HepG2 (cell line): ENCODE results near the gene MISP3. TPM values are rescaled to one million over a fixed set of nuclear protein-coding genes. Genes with fewer than 3 reads are reported as not detected.

Experiments used
- AGO2 ChIP-seq: fragments of 200-400 bp; formaldehyde crosslinking; optimal IDR thresholded peaks from 2 replicates; pipeline ENCODE3; 2017; ENCODE audit warnings: mild to moderate bottlenecking, low read depth, low read length, moderate library complexity
- ARNT ChIP-seq: fragments of 450-650 bp; IDR thresholded peaks from 2 replicates; pipeline ENCODE4 v1.6.1; 2017
- E2F2 ChIP-seq: sonication (generic); formaldehyde crosslinking; IDR thresholded peaks from 2 replicates; pipeline ENCODE4 v1.4.0; 2020; ENCODE audit warnings: missing genetic modification reagents, borderline replicate concordance
- GATAD2A ChIP-seq: IDR thresholded peaks from 2 replicates; pipeline ENCODE4 v1.6.1; 2016
- GLMP ChIP-seq: sonication (generic); formaldehyde crosslinking; IDR thresholded peaks from 2 replicates; pipeline ENCODE4 v1.9.0; 2021; ENCODE audit warnings: missing genetic modification reagents, mild to moderate bottlenecking, borderline replicate concordance
- HNRNPLL ChIP-seq: fragments of 200-400 bp; formaldehyde crosslinking; IDR thresholded peaks from 2 replicates; pipeline ENCODE4 v1.6.1; 2017; ENCODE audit warnings: mild to moderate bottlenecking, low read depth, low read length; ENCODE audit not compliant: poor library complexity, severe bottlenecking
- IKZF1 ChIP-seq: fragments of 450-650 bp; IDR thresholded peaks from 2 replicates; pipeline ENCODE4 v1.7.1; 2016
- NR2F2 ChIP-seq: IDR thresholded peaks from 2 replicates; pipeline ENCODE4 v1.6.1; 2012; ENCODE audit warnings: low read depth, inconsistent platforms, borderline replicate concordance
- RXRB ChIP-seq: IDR thresholded peaks from 2 replicates; pipeline ENCODE4 v1.6.1; 2016; ENCODE audit warnings: borderline replicate concordance, missing genetic modification reagents, missing compliant biosample characterization
- SMYD3 ChIP-seq: sonication (generic); formaldehyde crosslinking; IDR thresholded peaks from 2 replicates; pipeline ENCODE4 v1.8.1; 2023; ENCODE audit warnings: mild to moderate bottlenecking, missing genetic modification reagents
- STAG1 ChIP-seq: sonication (generic); formaldehyde crosslinking; IDR thresholded peaks from 2 replicates; pipeline ENCODE4 v1.4.0; 2020; ENCODE audit warnings: missing genetic modification reagents
- TOE1 ChIP-seq: sonication (generic); formaldehyde crosslinking; IDR thresholded peaks from 2 replicates; pipeline ENCODE4 v1.4.0; 2020; ENCODE audit warnings: mild to moderate bottlenecking, missing genetic modification reagents
- USF2 ChIP-seq, 2 experiments: sonication (generic) in 1 of 2; formaldehyde crosslinking in 1 of 2; IDR thresholded peaks; 2 replicates each; pipeline versions ENCODE4 v1.5.1 to v1.6.1; 2011 to 2020; ENCODE audit warnings: borderline replicate concordance in 1 of 2, low read depth in 1 of 2, low read length in 1 of 2, mild to moderate bottlenecking in 1 of 2, missing genetic modification reagents in 1 of 2, moderate library complexity in 1 of 2
- ZBTB2 ChIP-seq: sonication (generic); formaldehyde crosslinking; IDR thresholded peaks from 2 replicates; pipeline ENCODE4 v1.8.0; 2022; ENCODE audit warnings: low read depth, missing genetic modification reagents
- ZNF264 ChIP-seq: sonication (generic); formaldehyde crosslinking; IDR thresholded peaks from 2 replicates; pipeline ENCODE4 v1.4.0; 2020; ENCODE audit warnings: missing genetic modification reagents
- ZNF335 ChIP-seq: sonication (generic); formaldehyde crosslinking; IDR thresholded peaks from 2 replicates; pipeline ENCODE4 v1.4.0; 2020; ENCODE audit warnings: missing genetic modification reagents
- ZNF549 ChIP-seq: sonication (generic); formaldehyde crosslinking; IDR thresholded peaks from 2 replicates; pipeline ENCODE4 v1.5.0; 2020; ENCODE audit warnings: missing genetic modification reagents
- ZNF564 ChIP-seq: sonication (generic); formaldehyde crosslinking; IDR thresholded peaks from 2 replicates; pipeline ENCODE4 v1.8.1; 2023; ENCODE audit warnings: mild to moderate bottlenecking, missing genetic modification reagents
- ZNF674 ChIP-seq: sonication (generic); formaldehyde crosslinking; IDR thresholded peaks from 2 replicates; pipeline ENCODE4 v1.5.0; 2020; ENCODE audit warnings: low read depth, mild to moderate bottlenecking, missing genetic modification reagents
- ZNF777 ChIP-seq: sonication (generic); formaldehyde crosslinking; IDR thresholded peaks from 2 replicates; pipeline ENCODE4 v1.4.0; 2020; ENCODE audit warnings: missing genetic modification reagents
- polyA plus RNA-seq, 8 experiments: library from polyadenylated mRNA; depleted of rRNA in 3 of 8; stranded (reverse) in 7 of 8; unstranded in 1 of 8; fragments of >200 nt; fragmentation: Illumina TruSeq in 4 of 8; extraction: Trizol in 4 of 8; gene quantifications; 2 replicates each; pipeline versions ENCODE4 v1.2.1 to v1.2.3, GENCODE V29; 2011 to 2016; ENCODE audit warnings: low read depth in 4 of 8, missing spikeins in 1 of 8, mixed read lengths in 1 of 8; ENCODE audit not compliant: insufficient read depth in 1 of 8
- total RNA-seq, 5 experiments: library from RNA; depleted of rRNA; stranded (reverse); fragments of >200 nt; fragmentation: Illumina TruSeq; extraction: Trizol; gene quantifications; 2 replicates each; pipeline ENCODE4 v1.2.3, GENCODE V29; 2016; ENCODE audit warnings: low read depth in 1 of 5
- TF ChIP-seq, protein P1 (sequence below): conservative IDR thresholded peaks from 2 replicates; pipeline ENCODE4 v1.6.1; 2018; ENCODE audit warnings: missing genetic modification reagents
- TF ChIP-seq, protein P2 (sequence below): sonication (generic); formaldehyde crosslinking; IDR thresholded peaks from 2 replicates; pipeline ENCODE4 v1.4.0; 2020; ENCODE audit warnings: missing genetic modification reagents, low read depth, mild to moderate bottlenecking, borderline replicate concordance

The MISP3 gene
- total and polyA plus RNA-seq, 2 of the 13 experiments (the other 11 are each of a cell fraction or from before 2014, with no cell fraction given), result 2.5 to 5.4 TPM

- TF ChIP-seq, protein P1, sequence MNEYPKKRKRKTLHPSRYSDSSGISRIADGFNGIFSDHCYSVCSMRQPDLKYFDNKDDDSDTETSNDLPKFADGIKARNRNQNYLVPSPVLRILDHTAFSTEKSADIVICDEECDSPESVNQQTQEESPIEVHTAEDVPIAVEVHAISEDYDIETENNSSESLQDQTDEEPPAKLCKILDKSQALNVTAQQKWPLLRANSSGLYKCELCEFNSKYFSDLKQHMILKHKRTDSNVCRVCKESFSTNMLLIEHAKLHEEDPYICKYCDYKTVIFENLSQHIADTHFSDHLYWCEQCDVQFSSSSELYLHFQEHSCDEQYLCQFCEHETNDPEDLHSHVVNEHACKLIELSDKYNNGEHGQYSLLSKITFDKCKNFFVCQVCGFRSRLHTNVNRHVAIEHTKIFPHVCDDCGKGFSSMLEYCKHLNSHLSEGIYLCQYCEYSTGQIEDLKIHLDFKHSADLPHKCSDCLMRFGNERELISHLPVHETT (CRISPR knock-in tag), result no peak
- TF ChIP-seq USF2 (IDR thresholded peaks at IDR 0.05; ENCODE audit: low read depth, low read length) (no peak), USF2 (CRISPR knock-in tag; IDR thresholded peaks at IDR 0.05; ENCODE audit: borderline replicate concordance) (no peak), GATAD2A (CRISPR knock-in tag) (no peak), TOE1 (no peak), AGO2 (no peak), ZNF564 (CRISPR knock-in tag) (no peak), ZBTB2 (CRISPR knock-in tag) (no peak; the same call in 1 of the 2 replicates), ZNF264 (CRISPR knock-in tag) (no peak), ARNT (no peak), ZNF674 (CRISPR knock-in tag) (no peak), RXRB (CRISPR knock-in tag) (no peak), NR2F2 (no peak), ZNF335 (CRISPR knock-in tag) (no peak), GLMP (CRISPR knock-in tag) (no peak), E2F2 (CRISPR knock-in tag) (no peak), ZNF549 (no peak), ZNF777 (no peak), HNRNPLL (peak; percentile 93), IKZF1 (no peak), STAG1 (CRISPR knock-in tag) (no peak), SMYD3 (no peak)
- TF ChIP-seq, protein P2, sequence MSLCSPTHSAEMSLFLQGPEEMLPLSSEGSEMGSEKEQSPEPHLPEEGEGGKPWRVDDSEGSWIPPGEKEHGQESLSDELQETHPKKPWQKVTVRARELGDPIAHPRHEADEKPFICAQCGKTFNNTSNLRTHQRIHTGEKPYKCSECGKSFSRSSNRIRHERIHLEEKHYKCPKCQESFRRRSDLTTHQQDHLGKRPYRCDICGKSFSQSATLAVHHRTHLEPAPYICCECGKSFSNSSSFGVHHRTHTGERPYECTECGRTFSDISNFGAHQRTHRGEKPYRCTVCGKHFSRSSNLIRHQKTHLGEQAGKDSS (CRISPR knock-in tag), result no peak
Observed at GRCh38 chr19:14072535-14073260, at the start of gene MISP3 (continued).
